Measurements from ENCODE around the gene MAP2K5.

MAP2K5 gene

DNA sequence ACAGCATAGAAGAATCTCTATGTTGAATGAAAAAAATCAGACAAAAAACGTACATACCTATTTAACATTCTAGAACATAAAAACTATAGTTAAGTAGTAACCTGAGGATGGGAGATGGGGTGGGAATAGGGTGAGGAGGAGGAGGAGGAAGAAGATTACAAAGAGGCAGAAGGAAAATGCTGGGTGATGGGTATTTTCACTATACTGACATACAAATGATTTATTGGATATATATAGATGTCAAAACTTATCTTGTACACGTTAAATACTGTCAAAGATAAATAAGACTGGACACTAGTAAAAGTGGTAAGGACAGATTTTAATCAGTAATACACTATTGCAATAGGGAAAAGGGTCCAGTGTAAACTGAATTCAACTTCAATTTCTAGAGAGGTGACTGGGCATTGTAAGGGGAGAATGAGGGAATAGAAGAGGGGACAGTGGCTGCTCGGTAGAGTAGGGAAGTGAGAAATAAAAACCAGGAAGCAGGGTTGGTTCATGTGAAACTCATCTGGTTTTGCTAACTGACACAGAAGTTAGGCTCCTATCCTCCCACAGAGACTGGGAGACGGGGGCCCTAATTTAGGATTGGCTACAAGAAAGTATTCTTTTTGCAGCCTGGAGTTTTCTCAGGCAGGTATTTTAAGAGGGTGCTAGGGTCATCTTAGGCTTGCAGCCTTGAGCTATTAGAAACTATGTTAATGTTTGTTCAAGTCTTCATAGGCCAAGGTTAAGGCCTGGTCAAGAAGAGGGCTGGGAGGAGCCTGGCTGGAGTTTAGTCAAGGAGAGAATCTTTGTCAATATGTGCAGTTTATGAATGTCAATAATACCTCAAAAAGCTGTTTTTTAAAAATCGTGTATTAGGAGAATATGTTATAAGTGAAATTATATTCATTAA is 36.6 kb upstream of the MAP2K5 start:
- no peak overlapping the region for H3K4me3 ChIP-seq (ENCODE audit: low read length)
- DNase-seq (ENCODE audit: low read depth) = no peak
- TF ChIP-seq, protein P1, sequence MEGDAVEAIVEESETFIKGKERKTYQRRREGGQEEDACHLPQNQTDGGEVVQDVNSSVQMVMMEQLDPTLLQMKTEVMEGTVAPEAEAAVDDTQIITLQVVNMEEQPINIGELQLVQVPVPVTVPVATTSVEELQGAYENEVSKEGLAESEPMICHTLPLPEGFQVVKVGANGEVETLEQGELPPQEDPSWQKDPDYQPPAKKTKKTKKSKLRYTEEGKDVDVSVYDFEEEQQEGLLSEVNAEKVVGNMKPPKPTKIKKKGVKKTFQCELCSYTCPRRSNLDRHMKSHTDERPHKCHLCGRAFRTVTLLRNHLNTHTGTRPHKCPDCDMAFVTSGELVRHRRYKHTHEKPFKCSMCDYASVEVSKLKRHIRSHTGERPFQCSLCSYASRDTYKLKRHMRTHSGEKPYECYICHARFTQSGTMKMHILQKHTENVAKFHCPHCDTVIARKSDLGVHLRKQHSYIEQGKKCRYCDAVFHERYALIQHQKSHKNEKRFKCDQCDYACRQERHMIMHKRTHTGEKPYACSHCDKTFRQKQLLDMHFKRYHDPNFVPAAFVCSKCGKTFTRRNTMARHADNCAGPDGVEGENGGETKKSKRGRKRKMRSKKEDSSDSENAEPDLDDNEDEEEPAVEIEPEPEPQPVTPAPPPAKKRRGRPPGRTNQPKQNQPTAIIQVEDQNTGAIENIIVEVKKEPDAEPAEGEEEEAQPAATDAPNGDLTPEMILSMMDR (conservative IDR thresholded peaks at IDR 0.05; ENCODE audit: low read depth, low read length) = no peak

DNA sequence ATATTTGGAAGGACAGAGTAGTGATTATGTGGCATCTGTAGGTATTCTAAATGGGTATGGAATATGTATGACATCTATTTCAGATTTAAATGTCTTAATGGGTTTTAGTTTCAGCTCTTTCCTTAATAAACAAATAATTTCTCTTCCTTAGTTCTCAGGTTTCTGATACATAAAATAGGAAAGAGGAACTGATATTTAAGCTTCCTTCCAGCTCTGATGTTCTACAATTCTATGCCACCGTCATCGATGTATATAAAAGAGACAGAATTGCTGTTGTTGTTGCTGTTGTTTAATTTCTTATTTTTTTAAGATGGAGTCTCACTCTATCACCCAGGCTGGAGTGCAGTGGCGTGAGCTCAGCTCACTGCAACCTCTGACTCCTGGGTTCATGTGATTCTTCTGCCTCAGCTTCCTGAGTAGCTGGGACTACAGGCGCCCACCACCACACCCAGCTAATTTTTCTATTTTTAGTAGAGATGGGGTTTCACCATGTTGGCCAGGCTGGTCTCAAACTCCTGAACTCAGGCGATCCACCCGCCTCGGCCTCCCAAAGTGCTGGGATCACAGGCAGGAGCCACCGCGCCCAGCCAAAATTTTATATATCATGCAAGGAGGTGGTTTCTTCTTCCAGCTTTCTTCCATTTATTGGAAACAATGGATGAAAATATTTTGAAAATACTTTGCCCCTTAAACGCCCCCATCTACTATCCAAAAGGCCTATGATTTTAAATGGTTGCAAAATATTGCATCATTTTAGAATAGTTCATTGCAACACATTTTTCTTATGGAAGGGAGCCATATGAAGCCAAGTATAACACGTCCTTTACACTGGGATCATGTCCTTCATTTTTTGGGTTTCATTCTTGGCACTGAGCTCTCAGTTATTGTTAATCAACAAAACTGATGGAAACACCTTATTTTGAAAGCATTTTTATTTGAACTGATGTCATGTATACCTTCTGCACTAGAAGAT is 35.4 kb upstream of the MAP2K5 start:
- TF ChIP-seq, protein P1 (conservative IDR thresholded peaks at IDR 0.05; ENCODE audit: low read depth, low read length) = no peak
- H3K4me3 ChIP-seq (ENCODE audit: low read length) = no peak overlapping the region
- no peak for DNase-seq (ENCODE audit: low read depth)

DNA sequence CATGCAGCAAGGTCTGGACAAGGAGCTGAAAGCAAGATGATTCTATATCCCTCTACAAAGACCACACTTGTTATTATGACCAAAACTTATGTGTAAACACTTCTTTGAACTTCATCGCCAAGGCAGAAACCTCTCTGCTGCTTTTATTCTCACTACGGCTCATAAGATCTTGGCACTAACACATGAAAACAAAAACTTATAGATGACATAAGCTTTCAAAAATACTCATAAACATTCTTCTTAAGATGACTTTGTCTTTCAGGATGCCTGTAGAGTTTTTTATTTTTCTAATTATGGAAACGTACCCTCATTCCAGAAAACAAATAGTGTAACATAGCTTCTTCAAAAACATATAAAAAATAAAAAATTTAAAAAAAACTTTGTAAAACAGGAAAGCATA is 34.1 kb upstream of the MAP2K5 start:
- TF ChIP-seq, protein P1 (conservative IDR thresholded peaks at IDR 0.05; ENCODE audit: low read depth, low read length) = no peak
- DNase-seq (ENCODE audit: low read depth) = no peak
- H3K4me3 ChIP-seq (ENCODE audit: low read length) = no peak overlapping the region

DNA sequence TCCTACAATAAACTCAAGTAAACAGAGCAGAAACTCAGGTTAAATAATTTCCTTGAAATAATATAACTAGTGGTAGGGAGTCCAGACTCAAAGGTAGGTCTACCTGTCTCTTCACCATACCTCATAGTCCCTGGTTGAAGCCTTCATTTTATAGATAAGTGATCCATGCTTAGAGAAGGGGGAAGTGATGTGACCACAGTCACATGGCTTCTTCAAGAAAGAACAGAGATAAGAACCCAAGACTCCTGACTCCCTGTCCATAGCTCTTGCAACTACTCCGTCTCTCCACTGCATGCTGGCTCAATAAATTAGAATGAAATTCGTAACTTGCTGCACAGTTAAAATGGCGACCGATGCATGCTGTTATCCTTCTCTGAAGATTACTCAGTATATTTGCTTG is 32.6 kb upstream of the MAP2K5 start:
- TF ChIP-seq, protein P1 (conservative IDR thresholded peaks at IDR 0.05; ENCODE audit: low read depth, low read length) = no peak
- DNase-seq (ENCODE audit: low read depth) = no peak
- H3K4me3 ChIP-seq (ENCODE audit: low read length) = no peak overlapping the region

DNA sequence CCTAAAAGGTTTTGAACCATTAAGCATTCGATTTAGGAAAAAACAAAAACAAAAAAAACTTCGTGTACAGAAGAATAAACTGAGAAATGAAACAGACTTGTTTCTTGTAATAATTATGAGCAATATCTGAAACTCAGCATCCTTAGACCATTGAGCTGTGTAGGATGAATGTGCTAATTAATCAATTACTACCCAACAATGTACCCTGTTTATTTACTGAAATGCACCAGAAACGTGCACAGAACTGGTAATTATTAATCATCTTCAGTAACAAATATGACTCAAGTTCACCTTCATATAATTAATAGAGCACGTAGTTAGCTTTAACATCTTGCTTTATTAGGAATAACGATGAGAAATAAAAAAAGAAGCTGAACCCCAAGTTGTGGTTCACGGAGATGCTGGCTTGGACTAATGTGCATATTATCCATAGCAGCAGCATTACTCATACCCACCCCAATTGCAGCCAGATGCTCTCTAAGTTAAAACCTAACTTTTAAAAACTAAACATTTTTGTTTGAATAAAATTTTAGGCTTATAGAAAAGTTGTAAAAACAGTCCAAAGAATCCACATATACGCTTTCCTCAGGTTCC is 31.8 kb upstream of the MAP2K5 start:
- H3K4me3 ChIP-seq (ENCODE audit: low read length) = no peak overlapping the region
- no peak for DNase-seq (ENCODE audit: low read depth)
- TF ChIP-seq, protein P1 (conservative IDR thresholded peaks at IDR 0.05; ENCODE audit: low read depth, low read length) = no peak

DNA sequence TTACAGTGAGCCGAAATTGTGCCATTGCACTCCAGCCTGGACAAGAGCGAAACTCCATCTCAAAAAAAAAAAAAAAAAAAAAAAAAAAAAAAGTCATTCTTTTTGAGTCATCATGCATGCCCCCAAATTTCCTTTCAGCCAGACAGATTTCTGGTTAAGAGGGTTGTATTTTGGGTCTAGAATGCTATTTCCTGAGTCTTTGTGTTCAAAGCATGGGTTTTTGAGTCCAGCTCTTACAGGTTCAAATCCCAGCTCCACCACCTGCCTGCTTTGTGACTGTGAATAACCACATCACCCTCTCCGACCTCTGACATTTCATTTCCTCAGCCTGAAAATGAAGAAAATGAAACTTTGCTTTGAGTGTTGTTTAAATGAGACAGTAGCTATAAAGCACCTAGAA is 30.9 kb upstream of the MAP2K5 start:
- no peak overlapping the region for H3K4me3 ChIP-seq (ENCODE audit: low read length)
- TF ChIP-seq, protein P1 (conservative IDR thresholded peaks at IDR 0.05; ENCODE audit: low read depth, low read length) = no peak
- DNase-seq (ENCODE audit: low read depth) = no peak
